K562 (cell line): ENCODE measurements around the gene OR8D2. TPM values are rescaled to one million over a fixed set of nuclear protein-coding genes. Genes with fewer than 3 reads are reported as not detected.

Source experiments
- ATAC-seq: fragments of 200-7000 bp; cut with Tn5 transposase; 3 replicates; pipeline ENCODE4 v1.9.1; 2020; ENCODE audit warnings: moderate library complexity
- BruUV-seq: library from RNA; stranded (reverse); fragments of 400-500 nt; replicated peaks from 2 replicates; lab custom pipeline; 2021; lab: Mats Ljungman, UMichigan
- CTCF ChIA-PET: fragments of 300-600 bp; formaldehyde crosslinking; extraction: SDS; loops from one replicate; lab custom pipeline; 2021; ENCODE audit warnings: low intra/inter-chr PET ratio; lab: Yijun Ruan, JAX
- POLR2A ChIA-PET: fragments of 300-600, 350-650 bp; sonication (Branson Sonifier 250); formaldehyde crosslinking; extraction: SDS; loops from one replicate; lab custom pipeline; 2021; ENCODE audit warnings: antibody characterized with exemption, inconsistent platforms; lab: Yijun Ruan, JAX
- DNase-seq, 4 experiments: peaks; one replicate each; pipeline versions ENCODE4 v3.0.0 to v3.0.0-alpha.2; 2011 to 2018; ENCODE audit warnings: low spot score in 3 of 4, mixed read lengths in 3 of 4; ENCODE audit errors: extremely low read depth in 1 of 4
- FAIRE-seq: peaks from 2 replicates; lab custom pipeline; 2011; peaks lifted over from hg19 to GRCh38; lab: Jason Lieb, UNC
- H2AFZ ChIP-seq: 2 replicates; pipeline ENCODE4 v1.6.0; 2011; ENCODE audit warnings: low read depth, low read length, control low read depth, inconsistent platforms
- H3K27ac ChIP-seq: fragments of 200-600 bp; 3 replicates; pipeline ENCODE4 v1.8.0; 2011; ENCODE audit warnings: low read depth, mild to moderate bottlenecking, control low read depth, inconsistent platforms, low read length, moderate library complexity, mixed read lengths; ENCODE audit errors: extremely low read depth
- H3K27me3 ChIP-seq, 2 experiments: fragments of 300-600 bp in 1 of 2; 2 replicates in 1 of 2; 3 replicates in 1 of 2; pipeline versions ENCODE4 v1.6.0 to v1.8.0; 2011; ENCODE audit warnings: inconsistent platforms in 2 of 2, low read length in 2 of 2, mild to moderate bottlenecking in 1 of 2, mixed read lengths in 1 of 2, moderate library complexity in 1 of 2; ENCODE audit not compliant: control insufficient read depth in 2 of 2, insufficient read depth in 2 of 2
- H3K36me3 ChIP-seq: fragments of 300-600 bp; 3 replicates; pipeline ENCODE4 v1.8.0; 2011; ENCODE audit warnings: mild to moderate bottlenecking, low read length, inconsistent platforms; ENCODE audit not compliant: control insufficient read depth, insufficient read depth
- H3K4me1 ChIP-seq, 2 experiments: fragments of 200-600 bp in 1 of 2; replicated peaks in 1 of 2; 2 replicates in 1 of 2; 3 replicates in 1 of 2; pipeline versions ENCODE4 v1.5.1 to v1.8.0; 2011; ENCODE audit warnings: inconsistent platforms in 2 of 2, low read length in 2 of 2, mild to moderate bottlenecking in 1 of 2, mixed read lengths in 1 of 2, moderate library complexity in 1 of 2; ENCODE audit not compliant: control insufficient read depth in 2 of 2, insufficient read depth in 2 of 2
- H3K4me2 ChIP-seq: 2 replicates; pipeline ENCODE4 v1.6.1; 2011; ENCODE audit warnings: low read length, control low read depth, inconsistent platforms, mixed read lengths; ENCODE audit not compliant: insufficient read depth
- H3K4me3 ChIP-seq: fragments of 200-600 bp; sonication (generic), shearing (Covaris generic); 2 replicates; pipeline ENCODE4 v1.5.1; 2016; ENCODE audit warnings: control low read depth, inconsistent platforms
- H3K79me2 ChIP-seq: fragments of 200-600 bp; 3 replicates; pipeline ENCODE4 v1.8.0; 2011; ENCODE audit warnings: low read length, inconsistent platforms; ENCODE audit not compliant: control insufficient read depth, insufficient read depth
- H3K9ac ChIP-seq, 2 experiments: 2 replicates each; pipeline versions ENCODE4 v1.6.0 to v1.6.1; 2011; ENCODE audit warnings: low read depth in 2 of 2, low read length in 2 of 2, control low read depth in 1 of 2, inconsistent platforms in 1 of 2, mild to moderate bottlenecking in 1 of 2, mixed read lengths in 1 of 2; ENCODE audit not compliant: insufficient read depth in 1 of 2
- H3K9me1 ChIP-seq: one replicate; pipeline ENCODE4 v1.6.0; 2011; ENCODE audit warnings: inconsistent platforms, mild to moderate bottlenecking, low read length, moderate library complexity; ENCODE audit not compliant: control insufficient read depth, insufficient read depth
- H3K9me3 ChIP-seq: replicated peaks from 2 replicates; pipeline ENCODE4 v1.5.1; 2011; ENCODE audit warnings: low read depth, low read length, inconsistent platforms; ENCODE audit not compliant: control insufficient read depth, insufficient read depth
- H4K20me1 ChIP-seq: replicated peaks from 2 replicates; pipeline ENCODE4 v1.6.1; 2011; ENCODE audit warnings: low read length, inconsistent platforms, mixed read lengths; ENCODE audit not compliant: control insufficient read depth, insufficient read depth
- CC2D1A ChIP-seq: fragments of 450-650 bp; IDR thresholded peaks from 2 replicates; pipeline ENCODE4 v1.6.1; 2017; ENCODE audit warnings: mild to moderate bottlenecking
- HDAC2 ChIP-seq: fragments of 450-650 bp; IDR thresholded peaks from 2 replicates; pipeline ENCODE4 v1.6.1; 2016; ENCODE audit warnings: mild to moderate bottlenecking
- ILF3 ChIP-seq: fragments of 450-650 bp; IDR thresholded peaks from 2 replicates; pipeline ENCODE4 v1.6.1; 2018; ENCODE audit warnings: antibody characterized with exemption, mild to moderate bottlenecking, moderate library complexity, borderline replicate concordance
- IRF9 ChIP-seq: fragments of 450-650 bp; IDR thresholded peaks from 2 replicates; pipeline ENCODE4 v1.6.1; 2016; ENCODE audit warnings: missing biosample characterization, missing genetic modification characterization
- MED1 ChIP-seq: sonication (generic); formaldehyde crosslinking; IDR thresholded peaks from 2 replicates; pipeline ENCODE4 v1.8.1; 2023; ENCODE audit warnings: missing genetic modification reagents, borderline replicate concordance
- MTA2 ChIP-seq: fragments of 450-650 bp; IDR thresholded peaks from 2 replicates; pipeline ENCODE4 v1.6.1; 2016; ENCODE audit warnings: low read depth
- MTF1 ChIP-seq: fragments of 250-450 bp; sonication (Bioruptor Pico); IDR thresholded peaks from 2 replicates; pipeline ENCODE4 v1.9.0; 2021; ENCODE audit warnings: moderate library complexity, mild to moderate bottlenecking, inconsistent platforms, borderline replicate concordance
- RAD21 ChIP-seq, 2 experiments: fragments of 250-450 bp in 1 of 2; fragments of 450-650 bp in 1 of 2; sonication (Bioruptor Pico) in 1 of 2; formaldehyde crosslinking in 1 of 2; IDR thresholded peaks in 1 of 2; conservative IDR thresholded peaks in 1 of 2; 2 replicates each; pipeline versions ENCODE4 v1.4.0 to v1.8.0; 2020 to 2022; ENCODE audit warnings: mild to moderate bottlenecking in 2 of 2, moderate library complexity in 1 of 2
- SAFB ChIP-seq: fragments of 200-400 bp; formaldehyde crosslinking; IDR thresholded peaks from 2 replicates; pipeline ENCODE4 v1.6.1; 2017; ENCODE audit warnings: low read depth, low read length, borderline replicate concordance
- TEAD1 ChIP-seq, 2 experiments: fragments of 450-650 bp in 1 of 2; sonication (generic) in 1 of 2; formaldehyde crosslinking; IDR thresholded peaks; 2 replicates each; pipeline versions ENCODE4 v1.4.0 to v1.8.0; 2020 to 2022; ENCODE audit warnings: mild to moderate bottlenecking in 2 of 2, missing genetic modification reagents in 1 of 2
- WHSC1 ChIP-seq: IDR thresholded peaks from one replicate; pipeline ENCODE4 v1.6.1; 2012; ENCODE audit warnings: low read length, control low read depth, inconsistent platforms
- ZNF121 ChIP-seq: sonication (generic); formaldehyde crosslinking; conservative IDR thresholded peaks from 2 replicates; pipeline ENCODE4 v1.8.0; 2022; ENCODE audit warnings: missing genetic modification reagents
- WGBS: fragments of 100-300 bp; shearing (Covaris generic); methylation state at CpG from one replicate; pipeline ENCODE4 v1.1.6; 2016; ENCODE audit warnings: low coverage, mixed read lengths; ENCODE audit not compliant: insufficient coverage; ENCODE audit errors: missing lambda C conversion rate; 5-methylcytosine and 5-hydroxymethylcytosine counted together
- in situ Hi-C: fragments of 300-500 bp; cut with MboI; formaldehyde crosslinking; loops from 4 replicates; pipeline ENCODE4 v1.15.0; 2018; ENCODE audit warnings: inconsistent platforms, mixed read lengths
- intact Hi-C: fragments of 100-400 bp; cut with micrococcal nuclease; formaldehyde crosslinking; loops from 2 replicates; pipeline ENCODE4 v1.14.2; 2022
- polyA plus RNA-seq, 8 experiments: library from polyadenylated mRNA; depleted of rRNA in 4 of 8; stranded (reverse) in 5 of 8; unstranded in 3 of 8; fragments of >200 nt; fragmentation: Nextera tagmentation in 2 of 8; fragmentation: Illumina TruSeq in 1 of 8; extraction: Ambion mirVana in 2 of 8; extraction: Trizol in 1 of 8; gene quantifications; 2 replicates each; pipeline versions ENCODE4 v1.2.1 to v1.2.3, GENCODE V29; 2011 to 2014; ENCODE audit warnings: inconsistent platforms in 1 of 8, missing spikeins in 1 of 8
- total RNA-seq, 7 experiments: library from RNA; depleted of rRNA in 6 of 7; stranded (reverse); fragments of >200 nt in 6 of 7; fragmentation: Illumina TruSeq in 2 of 7; extraction: Trizol in 2 of 7; gene quantifications; 2 replicates each; pipeline versions ENCODE4 v1.2.1 to v1.2.3, GENCODE V29; 2011 to 2021; ENCODE audit warnings: low replicate concordance in 1 of 7

The OR8D2 gene
- total and polyA plus RNA-seq, 9 of the 15 experiments (the other 6 are each of a cell fraction or from before 2014, with no cell fraction given) = 0.06 to 0.21 TPM; not detected in 7

GRCh38 chr11:124359566-124359965 lies 39.6 kb upstream of the OR8D2 start:
- CTCF ChIA-PET = no interaction called here
- in situ Hi-C loops = no loop called here
- H3K79me2 ChIP-seq = no peaks in the 10 kb centered on the region

More at GRCh38 chr11:124359566-124359965, 39.6 kb upstream of the OR8D2 start:
- no peak overlapping the region for H3K4me2 ChIP-seq
- H3K4me3 ChIP-seq = no peak overlapping the region
- no peaks in the 10 kb centered on the region for H3K36me3 ChIP-seq
- POLR2A ChIA-PET = interaction anchor here (0.8 to 2.2 kb wide), 2 partner anchors 10 to 14 kb away, joined by 3 to 5 read pairs; no protein-coding TSS in a partner anchor
- H2AFZ ChIP-seq = no peak overlapping the region
- no TSS peak for BruUV-seq
- H3K27me3 ChIP-seq = no peaks in the 10 kb centered on the region
- intact Hi-C loops = no loop called here
- WGBS = 0% methylated on average over 2 of the region's 2 CpGs
- H4K20me1 ChIP-seq = no peaks in the 10 kb centered on the region
- ATAC-seq = no peak
- TF ChIP-seq MTA2 = no peak
- no peak for TF ChIP-seq HDAC2
- TF ChIP-seq SAFB = no peak
- no peak for TF ChIP-seq ILF3
- TF ChIP-seq RAD21 (CRISPR knock-in tag; conservative IDR thresholded peaks at IDR 0.05 in 1 of 2, IDR thresholded peaks at IDR 0.05 in 1 of 2) = no peak
- no peak for TF ChIP-seq MED1
- TF ChIP-seq WHSC1 = no peak
- no peak for TF ChIP-seq CC2D1A
- TF ChIP-seq ZNF121 (CRISPR knock-in tag) = no peak
- TF ChIP-seq IRF9 (tag) = no peak
- no peak for TF ChIP-seq MTF1 (CRISPR knock-in tag)
- TF ChIP-seq TEAD1 (CRISPR knock-in tag; IDR thresholded peaks at IDR 0.05) = no peak
- no peak overlapping the region for H3K9ac ChIP-seq
- H3K9me3 ChIP-seq = no peaks in the 10 kb centered on the region
- H3K4me1 ChIP-seq = no peaks in the 10 kb centered on the region
- no peak for DNase-seq
- H3K9me1 ChIP-seq = no peaks in the 10 kb centered on the region
- no peak for FAIRE-seq
- no peak overlapping the region for H3K27ac ChIP-seq
